H1 (cell line): ENCODE data around the gene LEO1. TPM values are rescaled to one million over a fixed set of nuclear protein-coding genes. Genes with fewer than 3 reads are reported as not detected.
A peak's percentile ranks its signal among the peaks of the same experiment; 100 is the strongest.
"Not testable (repeated sequence)": the region's sequence is repeated elsewhere in the genome, so short reads cannot be mapped to it uniquely, and the experiment has no call there.

ENCODE experiments used
- CTCF ChIA-PET: fragments of 300-600 bp; sonication (Branson Sonifier 250); formaldehyde crosslinking; loops from one replicate; lab custom pipeline; 2021; ENCODE audit not compliant: partially characterized antibody; lab: Charles Lee
- POLR2A ChIA-PET: fragments of 300-600 bp; sonication (Branson Sonifier 250); formaldehyde crosslinking; loops from one replicate; lab custom pipeline; 2021; ENCODE audit warnings: inconsistent platforms; ENCODE audit not compliant: partially characterized antibody; lab: Charles Lee
- DNase-seq, 2 experiments: peaks; one replicate each; pipeline versions ENCODE4 v3.0.0 to v3.0.0-alpha.2; 2010 to 2022; ENCODE audit warnings: low spot score in 2 of 2, low read depth in 1 of 2, mixed read lengths in 1 of 2
- FAIRE-seq: peaks from 2 replicates; lab custom pipeline; 2011; peaks lifted over from hg19 to GRCh38; lab: Jason Lieb, UNC
- H2AFZ ChIP-seq: 2 replicates; pipeline ENCODE4 v1.8.1; 2012; ENCODE audit warnings: low read length, inconsistent platforms
- H2AK5ac ChIP-seq: 2 replicates; pipeline ENCODE4 v1.6.1; 2013; ENCODE audit warnings: low read depth, low read length
- H2BK120ac ChIP-seq: replicated peaks from 2 replicates; pipeline ENCODE3; 2013; ENCODE audit warnings: low read depth, low read length, inconsistent platforms
- H2BK12ac ChIP-seq: 2 replicates; pipeline ENCODE4 v1.6.1; 2013; ENCODE audit warnings: low read depth, low read length
- H2BK15ac ChIP-seq: 2 replicates; pipeline ENCODE4 v1.6.1; 2013; ENCODE audit warnings: low read length
- H2BK20ac ChIP-seq: 2 replicates; pipeline ENCODE4 v1.6.1; 2013; ENCODE audit warnings: low read length
- H2BK5ac ChIP-seq: 2 replicates; pipeline ENCODE4 v1.6.1; 2013; ENCODE audit warnings: low read depth, low read length
- H3K14ac ChIP-seq: 2 replicates; pipeline ENCODE4 v1.6.1; 2013; ENCODE audit warnings: inconsistent platforms; ENCODE audit not compliant: insufficient read length
- H3K18ac ChIP-seq: 2 replicates; pipeline ENCODE4 v1.6.1; 2013; ENCODE audit warnings: low read length; ENCODE audit errors: extremely low read depth
- H3K23ac ChIP-seq: 2 replicates; pipeline ENCODE4 v1.6.1; 2013; ENCODE audit warnings: inconsistent platforms; ENCODE audit not compliant: insufficient read length
- H3K23me2 ChIP-seq: 2 replicates; pipeline ENCODE4 v1.6.1; 2013; ENCODE audit warnings: low read depth, low read length
- H3K27ac ChIP-seq: 2 replicates; pipeline ENCODE4 v1.6.1; 2011; ENCODE audit warnings: low read depth, low read length, inconsistent platforms
- H3K27me3 ChIP-seq, 4 experiments: replicated peaks in 1 of 4; 1 replicate in 1 of 4; 2 replicates in 3 of 4; pipeline versions ENCODE4 v1.6.1 to v1.8.1; 2011 to 2013; ENCODE audit warnings: low read length in 3 of 4, mild to moderate bottlenecking in 3 of 4, inconsistent platforms in 2 of 4, mixed read lengths in 2 of 4, moderate library complexity in 1 of 4; ENCODE audit not compliant: control insufficient read depth in 3 of 4, insufficient read depth in 3 of 4; ENCODE audit errors: extremely low read depth in 1 of 4
- H3K36me3 ChIP-seq, 4 experiments: 2 replicates each; pipeline versions ENCODE4 v1.6.1 to v1.8.1; 2011 to 2013; ENCODE audit warnings: mild to moderate bottlenecking in 4 of 4, low read length in 3 of 4, moderate library complexity in 2 of 4, control low read depth in 1 of 4, inconsistent platforms in 1 of 4; ENCODE audit not compliant: insufficient read depth in 4 of 4, control insufficient read depth in 2 of 4
- H3K4ac ChIP-seq: replicated peaks from 2 replicates; pipeline ENCODE3; 2013; ENCODE audit warnings: low read length, low read depth, mixed read lengths, inconsistent platforms; ENCODE audit not compliant: insufficient read length
- H3K4me1 ChIP-seq, 4 experiments: replicated peaks in 1 of 4; 1 replicate in 1 of 4; 2 replicates in 3 of 4; pipeline versions ENCODE4 v1.6.1 to v1.8.1; 2011 to 2013; ENCODE audit warnings: low read length in 3 of 4, inconsistent platforms in 2 of 4, mixed read lengths in 1 of 4; ENCODE audit not compliant: insufficient read depth in 4 of 4, control insufficient read depth in 3 of 4
- H3K4me2 ChIP-seq, 2 experiments: 2 replicates each; pipeline versions ENCODE4 v1.6.1 to v1.8.1; 2011 to 2013; ENCODE audit warnings: low read depth in 2 of 2, low read length in 2 of 2, control low read depth in 1 of 2, inconsistent platforms in 1 of 2, mild to moderate bottlenecking in 1 of 2; ENCODE audit not compliant: insufficient read depth in 1 of 2
- H3K4me3 ChIP-seq, 4 experiments: fragments of 200-600, 300-600 bp in 1 of 4; sonication (generic), shearing (Covaris generic), sonication (Bioruptor Twin) in 1 of 4; 2 replicates each; pipeline versions ENCODE4 v1.5.1 to v1.8.1; 2011 to 2016; ENCODE audit warnings: low read length in 4 of 4, low read depth in 3 of 4, control low read depth in 2 of 4, inconsistent platforms in 2 of 4, mild to moderate bottlenecking in 2 of 4, mixed read lengths in 1 of 4, moderate library complexity in 1 of 4; ENCODE audit not compliant: insufficient read depth in 2 of 4; ENCODE audit errors: extremely low read depth in 1 of 4
- H3K56ac ChIP-seq: replicated peaks from 2 replicates; pipeline ENCODE3; 2013; ENCODE audit warnings: low read depth, mild to moderate bottlenecking, mixed read lengths, low read length, inconsistent platforms; ENCODE audit not compliant: insufficient read length
- H3K79me1 ChIP-seq: 2 replicates; pipeline ENCODE4 v1.6.1; 2013; ENCODE audit warnings: low read depth, low read length, control low read depth
- H3K79me2 ChIP-seq, 2 experiments: 2 replicates each; pipeline versions ENCODE4 v1.6.1 to v1.8.1; 2012 to 2013; ENCODE audit warnings: low read length in 2 of 2, mild to moderate bottlenecking in 2 of 2, inconsistent platforms in 1 of 2; ENCODE audit not compliant: insufficient read depth in 2 of 2, control insufficient read depth in 1 of 2
- H3K9ac ChIP-seq, 4 experiments: replicated peaks in 1 of 4; 1 replicate in 1 of 4; 2 replicates in 3 of 4; pipeline versions ENCODE4 v1.6.1 to v1.8.1; 2011 to 2013; ENCODE audit warnings: low read depth in 3 of 4, low read length in 3 of 4, control low read depth in 2 of 4, mild to moderate bottlenecking in 2 of 4, moderate library complexity in 2 of 4, inconsistent platforms in 1 of 4; ENCODE audit errors: extremely low read depth in 1 of 4
- H3K9me3 ChIP-seq, 2 experiments: 2 replicates each; pipeline versions ENCODE4 v1.6.1 to v1.8.1; 2012 to 2013; ENCODE audit warnings: mild to moderate bottlenecking in 2 of 2, moderate library complexity in 2 of 2, control low read depth in 1 of 2, inconsistent platforms in 1 of 2, low read depth in 1 of 2, low read length in 1 of 2, mixed read lengths in 1 of 2; ENCODE audit not compliant: insufficient read depth in 2 of 2
- H4K20me1 ChIP-seq, 2 experiments: replicated peaks in 1 of 2; 2 replicates each; pipeline versions ENCODE3 to v1.8.1; 2011 to 2013; ENCODE audit warnings: inconsistent platforms in 2 of 2, low read length in 2 of 2, mild to moderate bottlenecking in 1 of 2; ENCODE audit not compliant: insufficient read depth in 2 of 2, control insufficient read depth in 1 of 2
- H4K5ac ChIP-seq: 2 replicates; pipeline ENCODE4 v1.6.1; 2013; ENCODE audit warnings: low read length, low read depth, mixed read lengths, inconsistent platforms; ENCODE audit not compliant: insufficient read length
- H4K8ac ChIP-seq: 2 replicates; pipeline ENCODE4 v1.8.0; 2013; ENCODE audit warnings: mild to moderate bottlenecking, moderate library complexity, low read length, inconsistent platforms; ENCODE audit not compliant: insufficient read depth; ENCODE audit errors: extremely low read depth
- H4K91ac ChIP-seq: replicated peaks from 2 replicates; pipeline ENCODE3; 2013; ENCODE audit warnings: low read length, mixed read lengths, inconsistent platforms; ENCODE audit not compliant: insufficient read length
- WGBS, 2 experiments: shearing (Covaris generic) in 1 of 2; methylation state at CpG; one replicate each; pipeline versions ENCODE4 v1.1.6 to v1.1.7; 2013 to 2015; ENCODE audit warnings: low lambda C conversion rate in 2 of 2, mixed read lengths in 2 of 2, inconsistent platforms in 1 of 2, low coverage in 1 of 2, missing lambda C conversion rate in 1 of 2; ENCODE audit not compliant: insufficient replicate concordance in 2 of 2, insufficient coverage in 1 of 2, insufficient read length in 1 of 2; ENCODE audit errors: extremely low coverage in 1 of 2, missing lambda C conversion rate in 1 of 2; 5-methylcytosine and 5-hydroxymethylcytosine counted together
- polyA plus RNA-seq, 7 experiments: library from polyadenylated mRNA; depleted of rRNA in 3 of 7; stranded (reverse) in 5 of 7; unstranded in 2 of 7; fragments of >200 nt in 5 of 7; fragments of 200-250 nt in 2 of 7; gene quantifications; 1 replicate in 5 of 7; 2 replicates in 1 of 7; 4 replicates in 1 of 7; pipeline versions ENCODE4 v1.2.1 to v1.2.3, GENCODE V29; 2011 to 2013; ENCODE audit warnings: missing spikeins in 2 of 7, mixed read lengths in 2 of 7
- total RNA-seq: library from RNA; stranded (reverse); fragmentation: NEBNext Ultra II Directional; extraction: Animal tissue kit (Norgen Biotek cat#: 25700); gene quantifications from 2 replicates; pipeline ENCODE4 v1.2.1, GENCODE V29; 2021

Gene LEO1
- total and polyA plus RNA-seq, 2 of the 8 experiments (the other 6 are each of a cell fraction or from before 2014, with no cell fraction given): 1.6 to 27.4 TPM

DNA sequence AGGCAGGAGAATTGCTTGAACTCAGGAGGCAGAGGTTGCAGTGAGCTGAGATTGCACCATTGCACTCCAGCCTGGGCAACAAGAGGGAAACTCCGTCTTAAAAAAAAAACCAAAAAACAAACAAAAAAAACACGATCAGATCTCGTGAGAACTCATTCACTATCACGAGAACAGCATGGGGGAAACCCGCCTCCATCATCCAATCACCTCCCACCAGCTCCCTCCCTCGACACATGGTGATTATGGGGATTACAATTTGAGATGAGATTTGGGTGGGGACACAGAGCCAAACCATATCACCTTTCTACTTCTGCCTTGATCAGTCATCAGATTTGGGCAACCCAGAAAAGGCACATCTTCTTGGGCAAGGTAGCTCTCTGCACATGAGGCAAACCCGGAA lies 31.5 kb upstream of the LEO1 start:
- WGBS, 2 experiments: 94% methylated on average over 7 of the region's 7 CpGs; no CpG with 5 or more reads in 1 of the 2 experiments
- not testable (repeated sequence) for H3K23ac ChIP-seq, H3K4me1 ChIP-seq, H2AFZ ChIP-seq, H3K56ac ChIP-seq, H2AK5ac ChIP-seq, H3K27ac ChIP-seq, H3K4ac ChIP-seq, H3K79me2 ChIP-seq, FAIRE-seq, H3K4me2 ChIP-seq, H3K79me1 ChIP-seq, H3K14ac ChIP-seq, H4K20me1 ChIP-seq, H2BK120ac ChIP-seq, H3K9ac ChIP-seq, H3K23me2 ChIP-seq, DNase-seq, H2BK20ac ChIP-seq, H2BK15ac ChIP-seq, H3K9me3 ChIP-seq, H3K36me3 ChIP-seq, H3K27me3 ChIP-seq, H2BK5ac ChIP-seq, H3K4me3 ChIP-seq, H3K18ac ChIP-seq, H4K91ac ChIP-seq, H4K5ac ChIP-seq
- Histone ChIP-seq H2BK12ac (peak overlapping the region; percentile 18; the same call in 1 of the 2 replicates), H4K8ac (peak overlapping the region; percentile 57; the same call in 1 of the 2 replicates)
- ChIA-PET POLR2A (interaction anchor here (1.2 kb wide), 1 partner anchor 17 kb away, joined by 3 read pairs; no protein-coding TSS in a partner anchor), CTCF (interaction anchor here (0.6 to 1.5 kb wide), 5 partner anchors 11 to 408 kb away, joined by 3 to 4 read pairs (median 3); no protein-coding TSS in a partner anchor)
